K562 (cell line): Measurements from ENCODE around the gene GNAQ.

Experiments used
- CBX8 ChIP-seq: fragments of 200-600 bp; sonication (generic); IDR thresholded peaks from 2 replicates; pipeline ENCODE4 v1.6.1; 2012; ENCODE audit warnings: borderline replicate concordance, mixed run types, low read depth, mild to moderate bottlenecking, moderate library complexity, mixed read lengths, low read length, control low read depth, inconsistent platforms; ENCODE audit not compliant: poor library complexity, severe bottlenecking; ENCODE audit errors: extremely low read depth
- CTCF ChIP-seq, 3 experiments: IDR thresholded peaks in 2 of 3; conservative IDR thresholded peaks in 1 of 3; 2 replicates each; pipeline ENCODE4 v1.5.1; 2011 to 2012; ENCODE audit warnings: low read length in 3 of 3, mild to moderate bottlenecking in 3 of 3, control low read depth in 2 of 3, improper control_type of control experiment in 1 of 3, inconsistent platforms in 1 of 3, low read depth in 1 of 3, mixed read lengths in 1 of 3, moderate library complexity in 1 of 3; ENCODE audit not compliant: insufficient read depth in 2 of 3
- IRF1 ChIP-seq: sonication (generic); formaldehyde crosslinking; IDR thresholded peaks from 2 replicates; pipeline ENCODE4 v1.8.0; 2022; ENCODE audit warnings: missing genetic modification reagents, mild to moderate bottlenecking, borderline replicate concordance
- JUN ChIP-seq, 2 experiments: sonication (generic) in 1 of 2; formaldehyde crosslinking in 1 of 2; IDR thresholded peaks; 2 replicates each; pipeline versions ENCODE4 v1.6.1 to v1.8.0; 2012 to 2022; ENCODE audit warnings: borderline replicate concordance in 2 of 2, mild to moderate bottlenecking in 2 of 2, improper control_type of control experiment in 1 of 2, low read depth in 1 of 2, low read length in 1 of 2, missing genetic modification reagents in 1 of 2
- KLF1 ChIP-seq: fragments of 450-650 bp; IDR thresholded peaks from 2 replicates; pipeline ENCODE4 v1.6.1; 2016; ENCODE audit warnings: missing genetic modification characterization, missing compliant biosample characterization
- SAFB ChIP-seq: fragments of 200-400 bp; formaldehyde crosslinking; IDR thresholded peaks from 2 replicates; pipeline ENCODE4 v1.6.1; 2017; ENCODE audit warnings: low read depth, low read length, borderline replicate concordance
- STAT5B ChIP-seq: fragments of 250-450 bp; sonication (Bioruptor Pico); IDR thresholded peaks from 2 replicates; pipeline ENCODE4 v1.8.0; 2021; ENCODE audit warnings: mild to moderate bottlenecking, inconsistent platforms
- ZNF644 ChIP-seq: fragments of 200-800 bp; sonication (Bioruptor generic); IDR thresholded peaks from 2 replicates; pipeline ENCODE4 v1.6.1; 2016; ENCODE audit warnings: low read depth, missing genetic modification characterization, missing compliant biosample characterization

- TF ChIP-seq CBX8 (no peak), SAFB (no peak), STAT5B (CRISPR knock-in tag) (no peak), KLF1 (no peak), IRF1 (CRISPR knock-in tag) (no peak), JUN (IDR thresholded peaks at IDR 0.05; ENCODE audit: borderline replicate concordance, low read depth, low read length) (no peak), JUN (CRISPR knock-in tag; IDR thresholded peaks at IDR 0.05; ENCODE audit: borderline replicate concordance) (no peak), CTCF (IDR thresholded peaks at IDR 0.05 in 2 of 3, conservative IDR thresholded peaks at IDR 0.05 in 1 of 3; ENCODE audit: insufficient read depth in 2 of 3, low read depth in 1 of 3, low read length in 3 of 3) (no peak), ZNF644 (tag) (no peak)
Observed at GRCh38 chr9:78003730-78004129, 27.9 kb downstream of the GNAQ start.
